Activated T-helper 17 cell treated with anti-CD3 and anti-CD28 coated beads, Interleukin-2, amount 50 U/mL, for 72 hours (primary cell): ENCODE measurements around the gene RCSD1. TPM values are rescaled to one million over a fixed set of nuclear protein-coding genes. Genes with fewer than 3 reads are reported as not detected.

Source experiments
- ATAC-seq: fragments of 150-1000 bp; cut with Tn5 transposase; replicated peaks from 2 replicates; pipeline ENCODE4 v1.10.0; 2021; ENCODE audit warnings: mild to moderate bottlenecking, moderate library complexity
- H3K27ac Mint-ChIP-seq: one replicate; pipeline ENCODE4 v1.8.0; 2022; ENCODE audit warnings: mixed read lengths
- H3K27me3 Mint-ChIP-seq: one replicate; pipeline ENCODE4 v1.8.0; 2022; ENCODE audit warnings: mixed read lengths
- H3K36me3 Mint-ChIP-seq: one replicate; pipeline ENCODE4 v1.8.0; 2022; ENCODE audit warnings: low read depth, mild to moderate bottlenecking, mixed read lengths
- H3K4me1 Mint-ChIP-seq: one replicate; pipeline ENCODE4 v1.8.0; 2022; ENCODE audit warnings: mixed read lengths
- H3K4me3 Mint-ChIP-seq: one replicate; pipeline ENCODE4 v1.8.0; 2022; ENCODE audit warnings: mild to moderate bottlenecking, mixed read lengths
- H3K9me3 Mint-ChIP-seq: one replicate; pipeline ENCODE4 v1.8.0; 2022; ENCODE audit warnings: mixed read lengths
- total RNA-seq, 2 donors: library from RNA; stranded (reverse); gene quantifications; one replicate each; pipeline ENCODE4 v1.2.3, GENCODE V29; 2022

Gene RCSD1
- total RNA-seq, 2 donors from 2014 or later, result 69.0 to 75.5 TPM

GRCh38 chr1:167693425-167694045, 63.5 kb downstream of the RCSD1 start:
- Mint-ChIP-seq H3K27ac (peak overlapping the region; percentile 86), H3K36me3 (peaks cover 100% of the 10 kb centered on the region), H3K4me3 (no peak overlapping the region), H3K9me3 (no peaks in the 10 kb centered on the region), H3K4me1 (peaks cover 15% of the 10 kb centered on the region), H3K27me3 (no peaks in the 10 kb centered on the region)
- ATAC-seq, result no peak

DNA sequence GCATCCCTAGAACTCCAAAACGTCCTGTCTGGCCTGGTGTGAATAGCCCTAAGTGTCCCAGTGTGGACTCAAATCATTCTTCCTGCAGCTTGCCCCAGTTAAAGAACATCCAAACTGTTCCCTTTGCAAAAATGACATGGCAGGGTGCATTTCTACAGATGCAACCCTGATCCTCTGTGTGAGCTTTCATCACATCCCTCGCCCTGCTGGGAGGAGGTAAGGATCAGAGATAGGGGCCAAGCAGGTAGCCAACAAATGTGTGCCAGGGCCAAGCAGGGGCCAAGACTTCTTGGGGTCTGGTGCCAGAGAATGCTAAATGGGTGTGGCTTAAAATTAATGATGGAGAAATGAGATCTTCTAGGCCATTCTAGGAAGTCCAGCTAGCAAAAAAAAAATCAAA, 64.7 kb downstream of the RCSD1 start:
- peaks cover 11% of the 10 kb centered on the region for H3K4me1 Mint-ChIP-seq

DNA sequence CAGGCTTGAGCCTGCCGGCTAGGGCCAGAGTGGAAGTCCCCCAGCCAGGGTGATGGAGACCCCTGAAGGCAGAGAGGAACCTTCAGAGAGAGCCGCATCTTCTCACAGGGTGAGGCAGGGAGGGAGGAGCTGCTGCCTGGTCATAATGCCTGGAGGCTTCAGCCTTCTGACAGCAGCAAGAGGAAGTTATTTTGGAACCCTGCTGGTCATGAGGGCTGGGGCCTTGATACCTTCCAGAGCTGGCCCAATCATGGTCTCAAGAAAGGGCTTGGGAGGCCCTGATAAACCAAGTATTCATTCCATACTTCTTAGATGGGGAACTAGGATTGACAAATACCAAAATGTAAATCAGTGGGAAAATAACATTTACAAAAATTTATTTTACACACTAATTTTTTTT, 65.1 kb downstream of the RCSD1 start:
- ATAC-seq, result no peak
- no peaks in the 10 kb centered on the region for H3K9me3 Mint-ChIP-seq
- H3K27me3 Mint-ChIP-seq, result no peaks in the 10 kb centered on the region
- H3K4me1 Mint-ChIP-seq, result peaks cover 10% of the 10 kb centered on the region
- peaks cover 100% of the 10 kb centered on the region for H3K36me3 Mint-ChIP-seq
- peak overlapping the region; percentile 86 for H3K27ac Mint-ChIP-seq
- H3K4me3 Mint-ChIP-seq, result no peak overlapping the region

More for the DNA sequence above, 64.7 kb downstream of the RCSD1 start:
- Mint-ChIP-seq H3K9me3 (no peaks in the 10 kb centered on the region), H3K4me3 (no peak overlapping the region), H3K27me3 (no peaks in the 10 kb centered on the region), H3K36me3 (peaks cover 100% of the 10 kb centered on the region), H3K27ac (peak overlapping the region; percentile 86)
- no peak for ATAC-seq

DNA sequence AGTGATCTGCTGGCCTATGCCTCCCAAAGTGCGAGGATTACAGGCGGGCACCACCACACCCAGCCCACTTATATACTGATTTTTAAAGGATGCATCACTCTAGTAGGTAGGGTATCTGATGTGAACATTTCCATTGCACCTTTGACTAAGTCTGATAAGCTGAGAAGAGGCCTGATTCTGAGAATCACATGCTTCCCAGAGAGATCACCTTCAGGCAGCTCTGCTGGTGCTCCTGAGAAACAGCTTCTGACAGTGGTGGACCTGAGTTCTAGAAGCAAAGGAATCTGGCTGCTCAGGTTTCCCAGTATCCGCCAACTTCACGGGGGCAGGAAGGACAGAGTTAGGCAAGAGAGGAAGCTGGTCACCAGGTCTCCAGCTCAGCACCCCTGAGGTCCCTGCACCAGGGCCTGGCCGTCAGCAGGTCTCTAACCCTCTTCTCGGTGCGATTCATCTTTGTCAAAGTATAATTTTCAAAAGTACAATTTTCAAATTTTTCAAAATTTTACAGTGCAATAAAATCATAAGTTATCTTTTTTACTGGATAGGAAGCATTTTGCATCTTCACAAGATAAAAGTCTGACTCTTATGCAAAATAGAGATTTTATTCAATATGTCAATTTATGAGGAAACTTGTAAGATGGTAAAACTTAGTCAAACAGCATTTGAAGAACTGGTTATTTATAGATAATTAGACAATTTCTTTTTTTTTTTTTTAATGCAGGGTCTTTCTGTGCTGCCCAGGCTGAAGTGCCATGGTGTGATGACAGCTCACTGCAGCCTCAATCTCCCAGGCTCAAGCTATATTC, 65.9 kb downstream of the RCSD1 start:
- Mint-ChIP-seq H3K9me3 (no peaks in the 10 kb centered on the region), H3K36me3 (peaks cover 97% of the 10 kb centered on the region), H3K27me3 (no peaks in the 10 kb centered on the region), H3K4me3 (no peak overlapping the region), H3K4me1 (peaks cover 8% of the 10 kb centered on the region), H3K27ac (no peak overlapping the region)
- no peak for ATAC-seq

GRCh38 chr1:167697667-167698141, 67.7 kb downstream of the RCSD1 start:
- Mint-ChIP-seq H3K36me3 (peaks cover 97% of the 10 kb centered on the region), H3K27me3 (no peaks in the 10 kb centered on the region), H3K27ac (peak overlapping the region; percentile 59), H3K4me1 (peaks cover 8% of the 10 kb centered on the region), H3K4me3 (no peak overlapping the region), H3K9me3 (no peaks in the 10 kb centered on the region)
- ATAC-seq, result no peak

DNA sequence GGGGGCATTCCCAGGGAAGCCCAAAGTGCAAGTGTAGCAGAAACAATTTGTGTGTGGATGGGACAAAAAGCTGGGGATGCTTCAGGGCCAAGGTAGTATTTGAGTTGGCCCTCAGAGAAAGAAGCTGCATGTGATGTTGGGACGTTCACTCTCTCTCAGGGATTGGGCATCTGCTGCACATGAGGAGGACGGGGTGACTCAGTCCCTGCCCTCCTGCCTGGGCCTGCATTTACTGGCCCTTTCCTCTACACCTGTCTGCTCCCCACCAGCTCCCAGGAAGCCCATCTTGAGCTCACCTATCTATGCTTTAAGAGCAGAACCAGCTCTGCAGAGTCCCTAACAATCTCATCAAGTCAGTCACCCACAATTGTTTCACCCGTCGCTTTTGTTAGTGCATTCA, 68.3 kb downstream of the RCSD1 start:
- H3K4me1 Mint-ChIP-seq, result peaks cover 10% of the 10 kb centered on the region
- H3K27ac Mint-ChIP-seq, result peak overlapping the region; percentile 28
- no peaks in the 10 kb centered on the region for H3K9me3 Mint-ChIP-seq
- H3K36me3 Mint-ChIP-seq, result peaks cover 97% of the 10 kb centered on the region
- H3K4me3 Mint-ChIP-seq, result no peak overlapping the region
- H3K27me3 Mint-ChIP-seq, result no peaks in the 10 kb centered on the region
- no peak for ATAC-seq

- peaks cover 97% of the 10 kb centered on the region for H3K36me3 Mint-ChIP-seq
Observed at GRCh38 chr1:167701510-167701909, 71.5 kb downstream of the RCSD1 start.

GRCh38 chr1:167703557-167703956, 73.5 kb downstream of the RCSD1 start:
- H3K4me3 Mint-ChIP-seq, result no peak overlapping the region
- ATAC-seq, result no peak
- H3K4me1 Mint-ChIP-seq, result peaks cover 31% of the 10 kb centered on the region
- H3K9me3 Mint-ChIP-seq, result no peaks in the 10 kb centered on the region
- peaks cover 81% of the 10 kb centered on the region for H3K36me3 Mint-ChIP-seq
- peak overlapping the region; percentile 71 for H3K27ac Mint-ChIP-seq
- H3K27me3 Mint-ChIP-seq, result no peaks in the 10 kb centered on the region

More at GRCh38 chr1:167701510-167701909, 71.5 kb downstream of the RCSD1 start:
- Mint-ChIP-seq H3K4me1 (peaks cover 17% of the 10 kb centered on the region), H3K9me3 (no peaks in the 10 kb centered on the region), H3K4me3 (no peak overlapping the region), H3K27me3 (no peaks in the 10 kb centered on the region), H3K27ac (peak overlapping the region; percentile 77)
- no peak for ATAC-seq

GRCh38 chr1:167704715-167705114, 74.7 kb downstream of the RCSD1 start:
- H3K4me3 Mint-ChIP-seq, result no peak overlapping the region
- peaks cover 70% of the 10 kb centered on the region for H3K36me3 Mint-ChIP-seq
- no peaks in the 10 kb centered on the region for H3K9me3 Mint-ChIP-seq
- H3K27ac Mint-ChIP-seq, result peak overlapping the region; percentile 71
- H3K27me3 Mint-ChIP-seq, result no peaks in the 10 kb centered on the region
- H3K4me1 Mint-ChIP-seq, result peaks cover 34% of the 10 kb centered on the region
- no peak for ATAC-seq

- Mint-ChIP-seq H3K36me3 (peaks cover 64% of the 10 kb centered on the region), H3K27me3 (no peaks in the 10 kb centered on the region), H3K4me1 (peaks cover 31% of the 10 kb centered on the region), H3K27ac (peak overlapping the region; percentile 43), H3K4me3 (no peak overlapping the region), H3K9me3 (no peaks in the 10 kb centered on the region)
- ATAC-seq, result no peak
Observed at GRCh38 chr1:167705250-167705649, 75.2 kb downstream of the RCSD1 start.

DNA sequence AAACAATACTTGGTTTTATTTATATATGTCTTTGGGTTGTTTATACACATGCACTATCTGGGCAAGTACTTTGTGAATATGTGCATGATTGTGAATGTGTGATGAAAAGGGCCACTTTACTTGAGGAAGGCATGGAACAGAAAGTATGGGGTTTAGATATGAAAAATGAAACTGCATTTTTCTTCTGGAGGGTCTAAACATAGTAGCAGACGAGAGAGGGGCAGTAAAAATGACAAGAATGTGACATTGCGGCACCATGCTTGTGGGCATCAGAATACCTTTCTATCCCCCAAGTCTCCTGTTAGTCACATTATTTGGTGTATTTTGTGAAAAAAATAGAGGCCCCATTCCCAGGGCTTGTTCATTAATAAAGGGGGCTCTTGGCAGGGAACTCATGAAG, 76.3 kb downstream of the RCSD1 start:
- peaks cover 31% of the 10 kb centered on the region for H3K4me1 Mint-ChIP-seq
- no peak overlapping the region for H3K27ac Mint-ChIP-seq
- no peak overlapping the region for H3K4me3 Mint-ChIP-seq
- peaks cover 57% of the 10 kb centered on the region for H3K36me3 Mint-ChIP-seq
- H3K9me3 Mint-ChIP-seq, result no peaks in the 10 kb centered on the region
- ATAC-seq, result no peak
- H3K27me3 Mint-ChIP-seq, result no peaks in the 10 kb centered on the region

- Mint-ChIP-seq H3K4me1 (peaks cover 31% of the 10 kb centered on the region), H3K36me3 (peaks cover 48% of the 10 kb centered on the region), H3K27me3 (no peaks in the 10 kb centered on the region), H3K27ac (peak overlapping the region; percentile 57), H3K4me3 (no peak overlapping the region), H3K9me3 (no peaks in the 10 kb centered on the region)
- peak; percentile 72 for ATAC-seq
Observed at GRCh38 chr1:167706931-167707877, 77.2 kb downstream of the RCSD1 start.

- no peaks in the 10 kb centered on the region for H3K9me3 Mint-ChIP-seq
- H3K27ac Mint-ChIP-seq, result peak overlapping the region; percentile 57
- H3K4me1 Mint-ChIP-seq, result peaks cover 31% of the 10 kb centered on the region
- H3K4me3 Mint-ChIP-seq, result no peak overlapping the region
- H3K27me3 Mint-ChIP-seq, result no peaks in the 10 kb centered on the region
- ATAC-seq, result peak; percentile 86
- peaks cover 41% of the 10 kb centered on the region for H3K36me3 Mint-ChIP-seq
Observed at GRCh38 chr1:167707942-167708341, 77.9 kb downstream of the RCSD1 start.

- no peaks in the 10 kb centered on the region for H3K9me3 Mint-ChIP-seq
- no peak overlapping the region for H3K4me3 Mint-ChIP-seq
- H3K4me1 Mint-ChIP-seq, result peaks cover 28% of the 10 kb centered on the region
- peaks cover 31% of the 10 kb centered on the region for H3K36me3 Mint-ChIP-seq
- H3K27ac Mint-ChIP-seq, result peak overlapping the region; percentile 57
- no peak for ATAC-seq
- H3K27me3 Mint-ChIP-seq, result no peaks in the 10 kb centered on the region
Observed at GRCh38 chr1:167708940-167709389, 78.9 kb downstream of the RCSD1 start.
